Thymus (tissue), 11 donors: ENCODE data around the gene SEMA4D. TPM values are rescaled to one million over a fixed set of nuclear protein-coding genes. Genes with fewer than 3 reads are reported as not detected.
A peak's percentile ranks its signal among the peaks of the same experiment; 100 is the strongest.

Experiments used
- DNase-seq, 9 donors: peaks; one replicate each; pipeline ENCODE4 v3.0.0-alpha.2; 2013; ENCODE audit warnings: low spot score in 9 of 9, low read depth in 6 of 9, missing footprints in 1 of 9
- H3K27ac ChIP-seq, 2 donors: one replicate each; pipeline ENCODE4 v1.5.1; 2013; ENCODE audit warnings: control low read depth in 1 of 2, low read depth in 1 of 2, low read length in 1 of 2, mild to moderate bottlenecking in 1 of 2, moderate library complexity in 1 of 2
- H3K27me3 ChIP-seq, 2 donors: one replicate each; pipeline ENCODE4 v1.5.1; 2013; ENCODE audit warnings: low read length in 1 of 2; ENCODE audit not compliant: control insufficient read depth in 2 of 2, insufficient read depth in 1 of 2
- H3K36me3 ChIP-seq, 2 donors: one replicate each; pipeline ENCODE4 v1.5.1; 2013; ENCODE audit warnings: low read length in 1 of 2, mild to moderate bottlenecking in 1 of 2, moderate library complexity in 1 of 2; ENCODE audit not compliant: control insufficient read depth in 2 of 2, insufficient read depth in 2 of 2
- H3K4me1 ChIP-seq, 2 donors: one replicate each; pipeline ENCODE4 v1.5.1; 2013; ENCODE audit warnings: low read length in 2 of 2; ENCODE audit not compliant: control insufficient read depth in 2 of 2, insufficient read depth in 2 of 2
- H3K4me3 ChIP-seq, 2 donors: one replicate each; pipeline ENCODE4 v1.5.1; 2013; ENCODE audit warnings: low read length in 2 of 2, control low read depth in 1 of 2, mild to moderate bottlenecking in 1 of 2
- H3K9me3 ChIP-seq, 2 donors: one replicate each; pipeline ENCODE4 v1.5.1; 2013; ENCODE audit warnings: low read length in 1 of 2, mild to moderate bottlenecking in 1 of 2; ENCODE audit not compliant: control insufficient read depth in 2 of 2, insufficient read depth in 1 of 2
- whole genome bisulfite sequencing: extraction: QIAGEN DNeasy Blood & Tissue Kit; methylation state at CpG from one replicate; pipeline ENCODE4 v1.1.7; 2013; 5-methylcytosine and 5-hydroxymethylcytosine counted together
- polyA plus RNA-seq: library from polyadenylated mRNA; stranded (reverse); fragments of 200-250 nt; gene quantifications from one replicate; pipeline ENCODE4 v1.2.3, GENCODE V29; 2013
- total RNA-seq: library from RNA; stranded (reverse); fragments of 120-200 nt; gene quantifications from one replicate; pipeline ENCODE4 v1.2.4, GENCODE V29; 2013
- donor health status: healthy.

Gene SEMA4D
- total and polyA plus RNA-seq, 2 donors = 26.8 to 62.1 TPM

DNA sequence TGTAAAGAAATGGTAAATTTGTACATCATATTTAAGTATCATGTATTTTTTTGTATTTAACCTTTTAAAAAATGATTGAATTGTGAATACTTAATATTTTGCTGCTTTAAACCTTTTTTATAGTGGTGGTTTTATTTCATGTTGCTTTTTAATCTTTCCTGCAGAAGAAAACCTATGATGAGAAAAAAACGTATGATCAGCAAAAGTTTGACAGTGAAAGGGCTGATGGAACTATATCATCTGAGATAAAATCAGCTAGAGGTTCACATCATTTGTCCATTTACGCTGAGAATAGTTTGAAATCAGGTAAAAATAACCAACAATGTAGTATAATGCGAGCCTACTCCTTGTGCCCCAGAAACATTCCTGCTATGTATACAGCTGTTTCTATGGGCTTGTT is 172.2 kb downstream of the SEMA4D start:
- 96% methylated on average over 3 of the region's 3 CpGs for WGBS
- no peak for DNase-seq
- H3K36me3 ChIP-seq = peaks cover 43 to 53% of the 10 kb centered on the region in 2 donors
- H3K4me1 ChIP-seq = peaks cover 3 to 5% of the 10 kb centered on the region in 2 donors
- H3K27ac ChIP-seq = no peak overlapping the region
- H3K27me3 ChIP-seq = no peaks in the 10 kb centered on the region
- H3K9me3 ChIP-seq = no peaks in the 10 kb centered on the region
- H3K4me3 ChIP-seq = no peak overlapping the region

DNA sequence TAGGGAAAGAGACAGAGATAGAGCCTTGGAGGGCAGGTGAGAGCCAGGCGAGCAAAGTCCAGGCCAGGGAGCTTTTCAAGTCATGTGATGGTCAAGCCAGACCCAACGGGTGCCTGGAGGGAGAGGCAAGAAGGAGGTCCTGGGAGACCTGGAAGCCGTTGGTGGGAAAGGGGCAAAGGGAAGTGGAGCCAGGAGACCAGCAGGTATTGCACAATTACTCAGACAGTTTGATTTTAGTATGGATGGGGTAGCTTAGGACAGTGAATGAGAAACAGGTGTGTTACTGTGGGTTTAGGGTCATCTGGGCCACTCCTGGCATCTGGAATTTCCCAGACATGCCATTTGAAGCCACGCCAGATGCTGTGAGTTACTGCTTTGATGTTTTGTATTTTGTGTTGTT is 174.5 kb downstream of the SEMA4D start:
- Histone ChIP-seq H3K27me3 (no peaks in the 10 kb centered on the region), H3K4me3 (no peak overlapping the region), H3K4me1 (peaks cover 12 to 16% of the 10 kb centered on the region in 2 donors), H3K36me3 (peaks cover 24 to 35% of the 10 kb centered on the region in 2 donors), H3K27ac (no peak overlapping the region), H3K9me3 (no peaks in the 10 kb centered on the region)
- no peak for DNase-seq
- 91% methylated on average over 4 of the region's 4 CpGs for WGBS

DNA sequence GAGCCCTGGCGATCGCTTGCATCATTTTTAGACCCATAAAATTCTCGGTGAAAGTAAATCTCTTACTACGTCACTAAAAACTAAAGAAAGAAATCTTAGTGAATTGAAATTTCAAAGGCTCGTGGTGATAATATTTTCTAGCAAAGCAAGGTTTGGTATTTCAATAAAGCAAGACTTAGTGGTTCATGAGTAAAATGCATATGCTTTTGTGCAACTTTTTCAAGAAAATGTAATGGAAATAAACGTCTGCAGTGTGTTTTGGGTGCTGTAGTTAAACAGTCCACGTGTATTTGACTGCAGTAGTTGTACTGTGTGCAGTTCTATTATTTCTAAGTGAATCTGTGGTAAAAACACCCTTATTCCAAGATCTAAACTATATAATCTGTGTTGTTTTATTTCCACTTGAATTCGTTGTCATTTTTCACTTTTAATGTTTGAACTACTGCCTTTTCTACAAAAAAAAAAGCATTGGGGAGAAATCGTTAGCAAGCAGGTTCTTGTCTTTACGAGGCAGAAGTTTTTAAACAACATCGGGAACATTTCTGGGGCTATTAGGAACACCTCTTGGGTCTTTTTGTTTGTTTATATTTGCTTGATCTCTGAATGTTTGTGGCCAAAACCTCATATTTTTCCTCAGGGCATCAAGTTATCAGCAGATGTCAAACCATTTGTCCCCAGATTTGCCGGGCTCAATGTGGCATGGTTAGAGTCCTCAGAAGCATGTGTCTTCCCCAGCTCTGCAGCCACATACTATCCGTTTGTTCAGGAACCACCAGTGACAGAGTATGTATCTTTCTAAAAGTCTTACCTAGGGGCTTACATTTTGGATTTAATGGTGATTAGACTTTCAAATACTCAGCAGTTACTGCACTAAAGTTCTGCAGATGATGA is 178.7 kb downstream of the SEMA4D start:
- H3K27ac ChIP-seq = peak overlapping the region; percentile 98 to 100
- H3K9me3 ChIP-seq = no peaks in the 10 kb centered on the region
- WGBS = 10% methylated on average over 13 of the region's 13 CpGs
- DNase-seq = peak in 2 of 9 donors; percentile 9 to 22
- peaks cover 18 to 23% of the 10 kb centered on the region in 2 donors for H3K4me1 ChIP-seq
- H3K27me3 ChIP-seq = no peaks in the 10 kb centered on the region
- peaks cover 8 to 47% of the 10 kb centered on the region in 2 donors for H3K36me3 ChIP-seq
- peak overlapping the region; percentile 68 to 92 for H3K4me3 ChIP-seq

- H3K4me1 ChIP-seq = peaks cover 18 to 24% of the 10 kb centered on the region in 2 donors
Measured at GRCh38 chr9:89318123-89319014, 179.5 kb downstream of the SEMA4D start, which contains the start of gene SECISBP2. Gene SECISBP2, plus strand, starts transcription at chr9:89318500. Its CDS starts 77 bp downstream, at chr9:89318577.

GRCh38 chr9:89317282-89317681 is 180.6 kb downstream of the SEMA4D start:
- Histone ChIP-seq H3K4me3 (no peak overlapping the region), H3K9me3 (no peaks in the 10 kb centered on the region), H3K27me3 (no peaks in the 10 kb centered on the region), H3K4me1 (peaks cover 16 to 25% of the 10 kb centered on the region in 2 donors), H3K27ac (peak overlapping the region; percentile 48 to 98), H3K36me3 (peaks cover 4 to 40% of the 10 kb centered on the region in 2 donors)
- DNase-seq = no peak
- WGBS = 96% methylated on average over 4 of the region's 4 CpGs

More at GRCh38 chr9:89318123-89319014, 179.5 kb downstream of the SEMA4D start, which contains the start of gene SECISBP2:
- 1% methylated on average over 91 of the region's 91 CpGs for WGBS
- peaks cover 4 to 42% of the 10 kb centered on the region in 2 donors for H3K36me3 ChIP-seq
- peak; percentile 79 to 94 (median 87) for DNase-seq
- no peaks in the 10 kb centered on the region for H3K9me3 ChIP-seq
- H3K27ac ChIP-seq = peak within 1 kb of the TSS; percentile 98 to 100
- no peaks in the 10 kb centered on the region for H3K27me3 ChIP-seq
- peak within 1 kb of the TSS; percentile 68 to 92 for H3K4me3 ChIP-seq

GRCh38 chr9:89315482-89315881 is 182.4 kb downstream of the SEMA4D start:
- DNase-seq = no peak
- Histone ChIP-seq H3K36me3 (peaks cover 4 to 36% of the 10 kb centered on the region in 2 donors), H3K27me3 (no peaks in the 10 kb centered on the region), H3K27ac (peak overlapping the region in 1 of 2 donors; percentile 26), H3K4me3 (no peak overlapping the region), H3K4me1 (peaks cover 16 to 27% of the 10 kb centered on the region in 2 donors), H3K9me3 (no peaks in the 10 kb centered on the region)

GRCh38 chr9:89314955-89315354 is 183.0 kb downstream of the SEMA4D start:
- Histone ChIP-seq H3K36me3 (peaks cover 4 to 32% of the 10 kb centered on the region in 2 donors), H3K4me3 (no peak overlapping the region), H3K9me3 (no peaks in the 10 kb centered on the region), H3K4me1 (peaks cover 11 to 28% of the 10 kb centered on the region in 2 donors), H3K27me3 (no peaks in the 10 kb centered on the region), H3K27ac (peak overlapping the region in 1 of 2 donors; percentile 33)
- WGBS = 100% methylated on average over 1 of the region's 1 CpG
- no peak for DNase-seq

DNA sequence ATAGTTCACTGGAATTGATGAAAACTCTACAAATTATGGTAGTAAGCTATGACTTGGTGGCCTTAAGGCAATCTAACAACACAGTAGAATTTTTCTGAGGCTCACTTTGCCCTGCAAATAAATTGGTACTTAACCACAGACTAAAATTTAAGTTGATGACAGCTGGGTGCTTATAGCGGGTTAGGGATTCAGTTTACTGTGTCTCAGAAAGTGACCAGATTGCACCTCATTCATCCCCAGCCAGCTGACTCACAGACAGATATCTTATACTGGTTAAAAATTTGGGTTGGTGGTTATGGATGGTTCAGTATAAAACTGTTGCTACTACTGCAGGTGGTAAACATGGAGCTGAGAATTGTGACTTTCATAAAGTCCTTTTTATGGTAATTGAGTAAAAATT is 184.1 kb downstream of the SEMA4D start:
- peak in 3 of 9 donors; percentile 13 to 19 (median 14) for DNase-seq
- H3K27me3 ChIP-seq = no peaks in the 10 kb centered on the region
- peaks cover 4 to 32% of the 10 kb centered on the region in 2 donors for H3K36me3 ChIP-seq
- peak overlapping the region in 1 of 2 donors; percentile 87 for H3K4me3 ChIP-seq
- WGBS = 65% methylated on average over 1 of the region's 1 CpG
- H3K9me3 ChIP-seq = no peaks in the 10 kb centered on the region
- peak overlapping the region in 1 of 2 donors; percentile 33 for H3K27ac ChIP-seq
- H3K4me1 ChIP-seq = peaks cover 11 to 27% of the 10 kb centered on the region in 2 donors
